T-cell (primary cell): ENCODE measurements around the gene TSHZ3. TPM values are rescaled to one million over a fixed set of nuclear protein-coding genes. Genes with fewer than 3 reads are reported as not detected.

Source experiments
- ATAC-seq, 4 experiments: fragments of 200-7000 bp in 3 of 4; fragments of 150-1000 bp in 1 of 4; cut with Tn5 transposase; replicated peaks in 1 of 4; 1 replicate in 3 of 4; 2 replicates in 1 of 4; pipeline ENCODE4 v1.10.0; 2021; ENCODE audit warnings: moderate library complexity in 3 of 4, mild to moderate bottlenecking in 2 of 4, moderate number of reproducible peaks in 1 of 4
- CTCF ChIA-PET, 2 donors: fragments of 300-600 bp; sonication (Branson Sonifier 250); formaldehyde crosslinking; loops; one replicate each; lab custom pipeline; 2022; ENCODE audit warnings: antibody characterized with exemption in 2 of 2; lab: Charles Lee
- POLR2A ChIA-PET, 2 donors: fragments of 300-600 bp; sonication (Branson Sonifier 250); formaldehyde crosslinking; loops; one replicate each; lab custom pipeline; 2022; ENCODE audit warnings: antibody characterized with exemption in 2 of 2; lab: Charles Lee
- DNase-seq, 35 experiments: peaks; one replicate each; pipeline versions ENCODE4 v3.0.0 to v3.0.0-alpha.2; 2013 to 2023
- H3K27ac ChIP-seq: one replicate; pipeline ENCODE4 v1.5.1; 2013; ENCODE audit warnings: low read length
- H3K27me3 ChIP-seq, 2 experiments: replicated peaks in 1 of 2; 1 replicate in 1 of 2; 2 replicates in 1 of 2; pipeline versions ENCODE4 v1.6.1 to v1.7.0; 2013; ENCODE audit warnings: low read length in 1 of 2, mixed read lengths in 1 of 2; ENCODE audit not compliant: control insufficient read depth in 2 of 2, insufficient read depth in 2 of 2; ENCODE audit errors: extremely low read depth in 1 of 2
- H3K36me3 ChIP-seq, 2 donors: 1 replicate in 1 of 2; 2 replicates in 1 of 2; pipeline versions ENCODE4 v1.6.1 to v1.7.0; 2013; ENCODE audit warnings: low read length in 1 of 2; ENCODE audit not compliant: control insufficient read depth in 2 of 2, insufficient read depth in 1 of 2; ENCODE audit errors: extremely low read depth in 1 of 2
- H3K4me1 ChIP-seq, 2 experiments: 1 replicate in 1 of 2; 2 replicates in 1 of 2; pipeline versions ENCODE4 v1.6.1 to v1.7.0; 2013; ENCODE audit warnings: low read length in 2 of 2, mixed read lengths in 1 of 2; ENCODE audit not compliant: insufficient read depth in 2 of 2, control insufficient read depth in 1 of 2; ENCODE audit errors: extremely low read depth in 1 of 2
- H3K4me3 ChIP-seq, 2 donors: 1 replicate in 1 of 2; 2 replicates in 1 of 2; pipeline versions ENCODE4 v1.5.1 to v1.7.0; 2013; ENCODE audit warnings: mild to moderate bottlenecking in 2 of 2, low read length in 1 of 2, moderate library complexity in 1 of 2; ENCODE audit not compliant: control insufficient read depth in 1 of 2; ENCODE audit errors: extremely low read depth in 1 of 2
- H3K9me3 ChIP-seq: 2 replicates; pipeline ENCODE4 v1.7.0; 2013
- H3K27ac Mint-ChIP-seq, 2 donors: one replicate each; pipeline ENCODE4 v1.8.0; 2020 to 2021; ENCODE audit warnings: mild to moderate bottlenecking in 2 of 2, mixed read lengths in 2 of 2
- H3K27me3 Mint-ChIP-seq, 2 donors: one replicate each; pipeline ENCODE4 v1.8.0; 2021 to 2022; ENCODE audit warnings: mixed read lengths in 2 of 2
- H3K36me3 Mint-ChIP-seq: one replicate; pipeline ENCODE4 v1.8.0; 2021; ENCODE audit warnings: mixed read lengths
- H3K4me1 Mint-ChIP-seq, 3 donors: one replicate each; pipeline ENCODE4 v1.8.0; 2020 to 2022; ENCODE audit warnings: mixed read lengths in 3 of 3, mild to moderate bottlenecking in 1 of 3
- H3K4me3 Mint-ChIP-seq, 3 donors: one replicate each; pipeline ENCODE4 v1.8.0; 2020 to 2022; ENCODE audit warnings: mild to moderate bottlenecking in 3 of 3, mixed read lengths in 3 of 3, moderate library complexity in 3 of 3
- H3K9me3 Mint-ChIP-seq, 3 donors: one replicate each; pipeline ENCODE4 v1.8.0; 2020 to 2022; ENCODE audit warnings: mixed read lengths in 3 of 3
- WGBS: methylation state at CpG from one replicate; pipeline ENCODE4 v1.1.5; 2013; ENCODE audit warnings: missing lambda C conversion rate; ENCODE audit not compliant: insufficient coverage; 5-methylcytosine and 5-hydroxymethylcytosine counted together
- total RNA-seq, 35 experiments: library from RNA in 6 of 35; stranded (reverse) in 6 of 35; fragments of 120-200 nt in 1 of 35; gene quantifications; one replicate each; pipeline versions ENCODE4 v1.2.1 to v1.2.4 and lab custom pipeline; 2013 to 2026

The TSHZ3 gene
- total RNA-seq, 5 donors from 2014 or later (not counting 1 experiment from before 2014, with no cell fraction given), result 0.18 to 1.4 (median 0.54) TPM

GRCh38 chr19:31292639-31293185 is 56.5 kb downstream of the TSHZ3 start:
- Mint-ChIP-seq H3K4me3 (no peak overlapping the region), H3K4me1 (no peaks in the 10 kb centered on the region), H3K36me3 (no peaks in the 10 kb centered on the region), H3K9me3 (no peaks in the 10 kb centered on the region), H3K27me3 (no peaks in the 10 kb centered on the region), H3K27ac (no peak overlapping the region)
- H3K4me1 ChIP-seq, result no peaks in the 10 kb centered on the region
- no peak overlapping the region for H3K27ac ChIP-seq
- no peaks in the 10 kb centered on the region for H3K9me3 ChIP-seq
- WGBS, result no CpG with 5 or more reads among the region's 2 CpGs
- H3K27me3 ChIP-seq, result no peaks in the 10 kb centered on the region
- H3K36me3 ChIP-seq, result no peaks in the 10 kb centered on the region
- ChIA-PET POLR2A (interaction anchor here in 1 of 2 donors (0.7 kb wide), 1 partner anchor 30 kb away, joined by 3 read pairs; no protein-coding TSS in a partner anchor), CTCF (no interaction called here)
- ATAC-seq, result no peak
- no peak for DNase-seq
- no peak overlapping the region for H3K4me3 ChIP-seq

GRCh38 chr19:31290931-31291590 is 58.2 kb downstream of the TSHZ3 start:
- peaks cover 0 to 4% (median under 1%) of the 10 kb centered on the region in 3 donors for H3K4me1 Mint-ChIP-seq
- Histone ChIP-seq H3K27ac (no peak overlapping the region), H3K4me3 (no peak overlapping the region), H3K36me3 (no peaks in the 10 kb centered on the region), H3K4me1 (no peaks in the 10 kb centered on the region), H3K9me3 (no peaks in the 10 kb centered on the region), H3K27me3 (no peaks in the 10 kb centered on the region)
- no peaks in the 10 kb centered on the region for H3K36me3 Mint-ChIP-seq
- WGBS, result 85% methylated on average over 6 of the region's 8 CpGs
- no peak for ATAC-seq
- CTCF ChIA-PET, result no interaction called here
- no peak overlapping the region for H3K27ac Mint-ChIP-seq
- POLR2A ChIA-PET, result no interaction called here
- DNase-seq, result no peak
- no peaks in the 10 kb centered on the region for H3K27me3 Mint-ChIP-seq
- no peaks in the 10 kb centered on the region for H3K9me3 Mint-ChIP-seq
- H3K4me3 Mint-ChIP-seq, result no peak overlapping the region

GRCh38 chr19:31289976-31290375 is 59.3 kb downstream of the TSHZ3 start:
- 33% methylated on average over 1 of the region's 4 CpGs for WGBS
- H3K27me3 Mint-ChIP-seq, result no peaks in the 10 kb centered on the region

GRCh38 chr19:31289381-31289880 is 59.8 kb downstream of the TSHZ3 start:
- ATAC-seq (no peak), DNase-seq (no peak)
- H3K4me3 Mint-ChIP-seq, result no peak overlapping the region
- no peak overlapping the region for H3K27ac ChIP-seq
- POLR2A ChIA-PET, result no interaction called here
- H3K27ac Mint-ChIP-seq, result no peak overlapping the region
- H3K36me3 Mint-ChIP-seq, result no peaks in the 10 kb centered on the region
- no peaks in the 10 kb centered on the region for H3K9me3 ChIP-seq
- H3K27me3 ChIP-seq, result peaks cover 0 to 5% of the 10 kb centered on the region in 2 experiments
- peaks cover 0 to 3% of the 10 kb centered on the region in 2 experiments for H3K4me1 ChIP-seq
- no peaks in the 10 kb centered on the region for H3K27me3 Mint-ChIP-seq
- CTCF ChIA-PET, result no interaction called here
- no peaks in the 10 kb centered on the region for H3K36me3 ChIP-seq
- WGBS, result 87% methylated on average over 7 of the region's 10 CpGs
- H3K4me1 Mint-ChIP-seq, result peaks cover 0 to 7% (median 5%) of the 10 kb centered on the region in 3 donors
- no peak overlapping the region for H3K4me3 ChIP-seq
- no peaks in the 10 kb centered on the region for H3K9me3 Mint-ChIP-seq

More at GRCh38 chr19:31289976-31290375, 59.3 kb downstream of the TSHZ3 start:
- Mint-ChIP-seq H3K36me3 (no peaks in the 10 kb centered on the region), H3K4me3 (no peak overlapping the region), H3K4me1 (peaks cover 0 to 7% (median 5%) of the 10 kb centered on the region in 3 donors), H3K9me3 (no peaks in the 10 kb centered on the region), H3K27ac (no peak overlapping the region)
- no peaks in the 10 kb centered on the region for H3K36me3 ChIP-seq
- H3K4me3 ChIP-seq, result no peak overlapping the region
- CTCF ChIA-PET, result no interaction called here
- peaks cover 0 to under 1% of the 10 kb centered on the region in 2 experiments for H3K27me3 ChIP-seq
- no peak for DNase-seq
- H3K27ac ChIP-seq, result no peak overlapping the region
- ATAC-seq, result no peak
- POLR2A ChIA-PET, result no interaction called here
- no peaks in the 10 kb centered on the region for H3K9me3 ChIP-seq
- peaks cover 0 to 3% of the 10 kb centered on the region in 2 experiments for H3K4me1 ChIP-seq

GRCh38 chr19:31286491-31286890 is 62.7 kb downstream of the TSHZ3 start:
- Mint-ChIP-seq H3K4me1 (peaks cover 0 to 7% (median 5%) of the 10 kb centered on the region in 3 donors), H3K27ac (no peak overlapping the region), H3K4me3 (no peak overlapping the region), H3K27me3 (no peaks in the 10 kb centered on the region), H3K36me3 (no peaks in the 10 kb centered on the region), H3K9me3 (no peaks in the 10 kb centered on the region)
- 100% methylated on average over 1 of the region's 8 CpGs for WGBS
- H3K4me3 ChIP-seq, result no peak overlapping the region
- peaks cover 0 to 10% of the 10 kb centered on the region in 2 experiments for H3K27me3 ChIP-seq
- H3K4me1 ChIP-seq, result peaks cover 0 to 3% of the 10 kb centered on the region in 2 experiments
- no peak for ATAC-seq
- CTCF ChIA-PET, result no interaction called here
- DNase-seq, result no peak
- POLR2A ChIA-PET, result no interaction called here
- H3K36me3 ChIP-seq, result no peaks in the 10 kb centered on the region
- no peak overlapping the region for H3K27ac ChIP-seq
- no peaks in the 10 kb centered on the region for H3K9me3 ChIP-seq

- POLR2A ChIA-PET, result no interaction called here
- no peak overlapping the region for H3K4me3 Mint-ChIP-seq
- no peak for ATAC-seq
Measured at GRCh38 chr19:31285744-31286143, 63.5 kb downstream of the TSHZ3 start.

More at GRCh38 chr19:31285744-31286143, 63.5 kb downstream of the TSHZ3 start:
- Histone ChIP-seq H3K4me3 (no peak overlapping the region), H3K27me3 (peaks cover 0 to 10% of the 10 kb centered on the region in 2 experiments), H3K27ac (no peak overlapping the region), H3K4me1 (peaks cover 0 to 3% of the 10 kb centered on the region in 2 experiments), H3K9me3 (no peaks in the 10 kb centered on the region), H3K36me3 (no peaks in the 10 kb centered on the region)
- H3K9me3 Mint-ChIP-seq, result no peaks in the 10 kb centered on the region
- no peaks in the 10 kb centered on the region for H3K36me3 Mint-ChIP-seq
- WGBS, result 98% methylated on average over 5 of the region's 5 CpGs
- DNase-seq, result no peak
- peaks cover 0 to 7% (median 5%) of the 10 kb centered on the region in 3 donors for H3K4me1 Mint-ChIP-seq
- H3K27me3 Mint-ChIP-seq, result no peaks in the 10 kb centered on the region
- CTCF ChIA-PET, result no interaction called here
- no peak overlapping the region for H3K27ac Mint-ChIP-seq
